Stimulated activated CD8-positive, alpha-beta memory T cell treated with anti-CD3 and anti-CD28 coated beads, Interleukin-7, amount 100 ng/mL, for 24 hours (primary cell): Measurements from ENCODE around the gene MAP7.

Experiments
- DNase-seq: peaks from one replicate; pipeline ENCODE4 v3.0.0-alpha.2; 2020; ENCODE audit warnings: low read depth

MAP7 gene

GRCh38 chr6:136564180-136564579, 14.0 kb upstream of the MAP7 start:
- no peak for DNase-seq

- no peak for DNase-seq
Observed at GRCh38 chr6:136563386-136564152, 13.3 kb upstream of the MAP7 start.

GRCh38 chr6:136562211-136562610, 12.0 kb upstream of the MAP7 start:
- DNase-seq, result no peak

GRCh38 chr6:136553166-136553787, 3.1 kb upstream of the MAP7 start:
- no peak for DNase-seq

DNA sequence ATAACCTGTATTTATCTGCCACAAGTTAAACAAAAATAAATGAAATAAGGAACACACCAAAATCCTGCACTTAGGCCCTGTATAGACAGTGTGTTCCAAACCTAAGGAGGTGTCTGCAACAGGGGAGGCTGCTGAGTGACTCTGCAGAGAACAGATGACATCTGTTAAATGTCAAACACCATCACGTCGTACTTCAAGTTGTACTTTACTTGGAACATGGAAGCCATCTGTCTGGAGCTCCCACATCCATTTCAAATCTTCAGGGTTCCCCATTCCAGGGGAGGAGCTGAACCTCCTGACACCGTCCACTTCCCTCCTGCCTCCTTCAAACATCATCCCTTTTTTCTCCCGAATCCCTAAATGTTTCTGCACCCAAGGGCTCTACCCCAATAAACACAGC, 1.8 kb upstream of the MAP7 start:
- no peak for DNase-seq

- DNase-seq, result no peak
Observed at GRCh38 chr6:136551103-136551502, 881 bp upstream of the MAP7 start.

GRCh38 chr6:136550045-136550329, 235 bp downstream of the MAP7 start:
- DNase-seq, result no peak

DNA sequence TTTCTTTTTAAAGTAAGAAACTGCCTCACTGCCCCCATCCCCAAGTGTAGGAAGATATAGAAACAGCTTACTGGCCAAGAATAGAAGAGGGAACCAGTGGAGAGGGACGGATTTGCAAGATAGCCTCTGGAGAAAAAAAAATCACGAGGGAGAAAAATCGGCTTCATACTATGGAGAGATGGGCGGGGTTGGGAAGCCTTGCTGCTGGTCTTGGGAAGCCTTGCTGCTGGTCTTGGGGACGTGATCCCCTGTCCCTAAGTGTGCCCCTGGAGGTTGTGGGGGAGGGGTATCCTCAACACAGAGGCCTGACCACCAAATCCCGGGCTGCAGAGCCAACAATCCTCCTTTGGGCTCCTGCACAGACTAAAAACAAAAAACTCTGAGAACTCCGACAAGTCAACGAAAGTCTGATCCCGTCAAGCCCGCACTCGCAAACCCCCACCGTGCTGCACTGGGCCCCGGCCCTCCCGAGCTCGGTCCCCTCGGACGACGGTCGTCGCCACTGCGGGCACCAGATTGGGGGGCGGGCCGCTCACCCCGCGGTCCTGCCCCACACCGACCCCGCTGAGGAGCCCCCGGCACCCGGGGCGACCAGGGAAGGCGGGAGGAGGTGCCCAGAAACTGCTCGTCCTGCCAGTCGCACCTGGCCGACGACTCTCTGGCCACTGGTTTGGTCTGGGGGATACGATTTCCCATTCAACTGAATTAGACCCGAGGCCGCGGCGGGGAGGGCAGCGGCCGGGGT, 750 bp downstream of the MAP7 start:
- DNase-seq, result no peak

- no peak for DNase-seq
Observed at GRCh38 chr6:136548582-136549299, 1.5 kb downstream of the MAP7 start.

DNA sequence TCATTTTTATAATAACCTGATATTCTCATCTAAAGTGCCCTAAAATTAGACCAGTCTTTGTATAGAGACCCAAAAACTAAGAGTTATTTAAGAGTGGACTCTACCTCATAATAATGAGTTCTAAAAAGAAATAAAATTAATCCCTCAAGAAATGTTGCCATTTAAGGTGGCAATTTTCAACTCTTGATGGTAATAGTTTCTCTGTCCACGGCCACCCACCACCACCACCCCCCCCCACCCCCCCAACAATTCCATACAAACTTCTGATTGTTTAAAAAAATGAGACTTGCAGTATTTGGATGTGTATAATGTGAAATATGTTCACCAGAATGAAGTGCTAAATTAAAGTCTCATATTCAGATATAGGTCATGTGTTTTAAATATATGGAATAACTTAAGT, 2.4 kb downstream of the MAP7 start:
- DNase-seq, result no peak

DNA sequence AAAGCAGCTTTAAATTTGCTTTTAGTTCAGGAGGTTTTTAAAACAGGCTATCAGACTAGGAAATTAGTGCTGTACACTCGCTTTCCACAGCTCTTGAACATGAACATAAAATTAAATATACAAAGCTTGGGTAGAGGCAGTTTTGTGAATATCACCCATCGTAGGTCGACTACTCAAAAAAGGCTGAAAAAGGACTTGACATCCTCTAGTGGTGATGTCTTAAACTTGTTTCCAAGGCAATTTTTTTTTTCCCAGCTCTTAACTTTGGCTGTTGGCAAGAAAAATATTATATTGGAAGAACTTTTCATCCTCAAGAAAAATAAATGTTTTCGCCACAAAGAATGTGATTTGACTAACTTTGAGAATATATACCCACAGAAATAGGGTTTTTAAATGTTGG, 2.9 kb downstream of the MAP7 start:
- DNase-seq, result no peak

- no peak for DNase-seq
Observed at GRCh38 chr6:136546331-136546730, 3.9 kb downstream of the MAP7 start.

DNA sequence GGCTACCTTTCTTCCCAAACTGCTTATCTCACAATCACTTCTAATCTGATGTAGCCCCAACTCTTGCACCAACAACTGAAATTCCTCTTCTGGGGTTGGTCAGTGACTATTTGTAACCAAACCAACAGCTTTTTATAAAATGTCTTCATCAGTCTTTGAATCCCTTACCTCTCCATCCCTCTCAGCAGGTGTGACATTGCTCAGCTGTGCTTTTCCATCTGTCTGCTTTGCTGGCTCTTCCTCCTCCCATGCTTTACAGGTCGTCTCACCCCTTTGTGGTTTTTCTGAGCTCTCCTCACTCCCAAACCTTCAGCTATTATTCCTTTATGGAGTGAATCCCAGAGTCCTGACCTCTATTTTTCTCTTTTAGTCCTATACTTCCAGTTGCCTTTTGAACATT, 5.9 kb downstream of the MAP7 start:
- no peak for DNase-seq

DNA sequence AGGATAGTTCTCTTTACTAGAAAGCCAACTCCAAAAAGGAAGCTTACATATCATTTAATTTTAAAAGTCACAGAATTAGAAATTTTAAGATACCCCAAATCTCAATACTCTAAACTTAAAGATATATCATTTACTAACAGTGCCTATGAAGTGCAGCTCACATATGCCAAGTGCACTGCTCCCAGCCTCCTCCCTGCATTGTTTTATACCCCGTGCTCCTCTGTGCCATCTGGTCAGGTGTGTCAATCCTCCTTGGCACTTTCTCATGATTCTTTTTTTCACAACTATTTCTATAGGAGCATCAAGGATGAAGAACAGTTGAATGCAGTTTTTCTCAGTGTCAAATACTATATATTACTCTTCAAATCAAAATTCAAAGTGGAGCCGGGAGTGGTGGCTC, 8.8 kb downstream of the MAP7 start:
- no peak for DNase-seq

- no peak for DNase-seq
Observed at GRCh38 chr6:136539967-136540652, 10.1 kb downstream of the MAP7 start.

- no peak for DNase-seq
Observed at GRCh38 chr6:136538836-136539235, 11.4 kb downstream of the MAP7 start.

DNA sequence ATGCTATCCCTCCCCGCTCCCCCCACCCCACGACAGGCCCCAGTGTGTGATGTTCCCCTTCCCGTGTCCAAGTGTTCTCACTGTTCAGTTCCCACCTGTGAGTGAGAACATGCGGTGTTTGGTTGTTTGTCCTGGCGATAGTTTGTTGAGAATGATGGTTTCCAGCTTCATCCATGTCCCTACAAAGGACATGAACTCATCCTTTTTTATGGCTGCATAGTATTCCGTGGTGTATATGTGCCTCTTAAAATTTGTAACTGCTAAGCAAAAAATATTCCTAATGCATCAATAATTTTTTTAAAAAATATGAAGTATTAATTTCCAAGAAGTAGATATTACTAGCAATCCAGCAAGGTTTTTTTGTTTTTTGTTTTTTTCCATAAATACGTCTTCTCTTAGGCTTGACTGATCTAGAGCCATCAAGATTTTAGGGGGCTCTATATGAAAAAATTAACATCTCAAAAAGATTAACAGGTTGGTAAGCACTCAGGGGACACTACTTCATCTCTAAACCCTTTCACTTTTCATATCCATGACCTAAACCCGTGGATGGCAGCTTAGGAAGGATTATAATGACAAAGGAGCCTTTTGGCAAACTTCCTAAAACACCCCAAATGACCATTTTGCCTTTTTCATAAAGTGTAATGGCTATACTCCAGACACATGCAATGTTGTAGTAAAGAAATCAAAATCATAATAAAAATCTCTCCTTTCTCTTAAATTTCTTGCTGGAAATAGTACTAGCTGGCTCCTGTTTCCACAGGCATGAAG, 14.2 kb downstream of the MAP7 start:
- no peak for DNase-seq

DNA sequence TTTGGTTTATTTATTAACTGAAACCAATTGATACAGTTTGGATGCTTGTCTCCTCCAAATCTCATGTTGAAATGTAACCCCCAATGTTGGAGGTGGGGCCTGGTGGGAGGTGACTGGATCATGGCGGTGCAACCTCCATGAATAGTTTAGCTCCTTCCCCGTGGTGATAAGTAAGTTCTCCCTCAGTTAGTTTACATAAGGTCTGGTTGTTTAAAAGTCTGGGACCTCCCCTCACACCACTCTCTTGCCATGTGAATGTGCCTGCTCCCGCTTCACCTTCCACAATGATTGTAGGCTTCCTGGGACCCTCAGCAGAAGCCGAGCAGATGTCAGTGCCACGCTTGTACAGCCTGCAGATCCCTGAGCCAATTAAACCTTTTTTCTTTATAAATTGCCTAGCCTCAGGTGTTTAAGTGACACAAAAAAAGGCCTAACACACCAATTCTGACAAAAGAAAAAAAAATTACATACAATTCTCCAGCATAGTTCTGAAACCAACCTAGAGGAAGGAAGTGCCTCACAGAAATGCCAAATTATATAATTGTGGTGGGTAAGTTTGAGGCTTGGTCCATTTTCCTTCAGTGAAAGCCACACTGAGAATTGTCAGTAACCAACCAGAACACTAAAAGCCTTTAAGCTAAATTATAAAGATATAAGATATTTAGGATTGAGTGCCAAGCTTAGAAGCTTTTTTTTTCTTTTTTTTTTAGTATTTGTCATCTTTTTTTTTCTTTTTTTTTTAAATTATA, 15.0 kb downstream of the MAP7 start:
- DNase-seq, result no peak

DNA sequence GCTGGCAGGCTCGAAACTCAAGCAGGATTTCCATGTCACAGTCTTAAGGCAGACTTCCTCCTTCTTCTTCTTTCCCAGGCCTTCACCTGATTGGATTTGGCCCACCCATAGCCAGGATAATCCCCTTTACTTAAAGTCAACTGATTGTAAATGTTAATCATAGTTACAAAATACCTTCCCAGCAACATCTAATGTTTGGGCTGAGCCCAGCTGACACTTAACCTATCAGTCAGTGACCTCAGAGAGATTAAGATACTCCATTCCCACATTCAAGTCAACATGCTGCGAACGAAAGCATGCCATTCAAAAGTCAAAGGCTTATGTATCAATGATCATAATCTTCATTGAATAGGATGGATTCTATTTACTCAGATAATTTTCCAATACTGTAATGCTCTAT, 16.0 kb downstream of the MAP7 start:
- DNase-seq, result no peak

- DNase-seq, result no peak
Observed at GRCh38 chr6:136533487-136533886, 16.7 kb downstream of the MAP7 start.

DNA sequence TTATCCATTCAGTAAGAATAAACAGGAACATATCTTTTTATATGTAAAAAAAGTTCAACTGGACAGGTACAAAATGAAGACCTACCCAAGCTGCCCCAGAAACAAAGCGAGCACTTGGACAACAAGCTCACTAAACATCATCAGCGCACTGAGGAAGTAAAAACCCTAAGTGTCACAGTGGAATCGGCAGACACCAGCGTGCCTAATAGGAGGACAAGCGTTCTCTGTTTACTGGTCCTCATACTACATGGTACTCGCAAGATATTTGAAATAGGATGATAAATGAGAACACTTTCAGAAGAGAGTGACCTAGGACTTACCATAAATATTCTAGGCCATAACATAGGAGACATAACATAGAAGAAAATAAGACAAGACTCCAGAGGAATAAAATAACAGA, 18.2 kb downstream of the MAP7 start:
- DNase-seq, result no peak
